Small intestine (tissue), 7 donors: Measurements from ENCODE around the gene LTBP2. TPM values are rescaled to one million over a fixed set of nuclear protein-coding genes. Genes with fewer than 3 reads are reported as not detected.

Source experiments
- DNase-seq, 2 donors: peaks; one replicate each; pipeline versions ENCODE4 v3.0.0 to v3.0.0-alpha.2; 2013
- FAIRE-seq: peaks from 2 replicates; lab custom pipeline; 2012; peaks lifted over from hg19 to GRCh38; lab: Jason Lieb, UNC
- H3K27ac ChIP-seq, 3 donors: one replicate each; pipeline ENCODE4 v1.5.1; 2013; ENCODE audit warnings: low read length in 2 of 3, mild to moderate bottlenecking in 2 of 3, control low read depth in 1 of 3, inconsistent platforms in 1 of 3, low read depth in 1 of 3, moderate library complexity in 1 of 3
- H3K27me3 ChIP-seq, 3 donors: one replicate each; pipeline ENCODE4 v1.6.1; 2013; ENCODE audit warnings: low read length in 3 of 3, inconsistent platforms in 1 of 3; ENCODE audit not compliant: control insufficient read depth in 3 of 3, insufficient read depth in 3 of 3
- H3K36me3 ChIP-seq, 3 donors: one replicate each; pipeline ENCODE4 v1.6.1; 2013; ENCODE audit warnings: low read length in 3 of 3, inconsistent platforms in 1 of 3, low read depth in 1 of 3, mild to moderate bottlenecking in 1 of 3, moderate library complexity in 1 of 3; ENCODE audit not compliant: control insufficient read depth in 3 of 3, insufficient read depth in 2 of 3
- H3K4me1 ChIP-seq, 3 donors: one replicate each; pipeline ENCODE4 v1.6.1; 2013; ENCODE audit warnings: low read length in 2 of 3, inconsistent platforms in 1 of 3, low read depth in 1 of 3, mild to moderate bottlenecking in 1 of 3, moderate library complexity in 1 of 3; ENCODE audit not compliant: control insufficient read depth in 3 of 3, insufficient read depth in 2 of 3
- H3K4me3 ChIP-seq, 3 donors: one replicate each; pipeline ENCODE4 v1.5.1; 2013; ENCODE audit warnings: low read length in 3 of 3, control low read depth in 1 of 3, inconsistent platforms in 1 of 3, low read depth in 1 of 3, mild to moderate bottlenecking in 1 of 3, moderate library complexity in 1 of 3
- H3K9me3 ChIP-seq, 2 donors: one replicate each; pipeline ENCODE4 v1.6.1; 2013; ENCODE audit warnings: low read depth in 1 of 2, low read length in 1 of 2; ENCODE audit not compliant: control insufficient read depth in 2 of 2, insufficient read depth in 1 of 2
- WGBS, 3 donors: extraction: QIAGEN DNeasy Blood & Tissue Kit; methylation state at CpG; one replicate each; pipeline ENCODE4 v1.1.7; 2013; 5-methylcytosine and 5-hydroxymethylcytosine counted together
- polyA plus RNA-seq, 4 donors: library from polyadenylated mRNA; stranded (reverse) in 3 of 4; unstranded in 1 of 4; fragments of 200-250 nt in 3 of 4; fragments of 120-200 nt in 1 of 4; gene quantifications; one replicate each; pipeline versions ENCODE4 v1.2.1 to v1.2.3, GENCODE V29; 2013
- donor health status: healthy with polysubstance abuse.
- donor health status: control.
- donor health status: control.
- donor health status: Bipolar disorder and iron deficiency.
- donor health status: healthy.

LTBP2 gene
- polyA plus RNA-seq, 4 donors: 0.22 to 1.8 (median 1.1) TPM

- no peak for FAIRE-seq
- H3K27ac ChIP-seq: no peak overlapping the region
- peaks cover 0 to 14% (median 0%) of the 10 kb centered on the region in 3 donors for H3K4me1 ChIP-seq
- H3K4me3 ChIP-seq: no peak overlapping the region
- H3K27me3 ChIP-seq: peaks cover 0 to 6% (median 0%) of the 10 kb centered on the region in 3 donors
- WGBS, 3 donors: 91 to 96% (median 92%) methylated on average over 3 of the region's 3 CpGs
- no peaks in the 10 kb centered on the region for H3K36me3 ChIP-seq
- H3K9me3 ChIP-seq: no peaks in the 10 kb centered on the region
- DNase-seq: no peak
Observed at GRCh38 chr14:74620923-74621322, 8.9 kb upstream of the LTBP2 start.

DNA sequence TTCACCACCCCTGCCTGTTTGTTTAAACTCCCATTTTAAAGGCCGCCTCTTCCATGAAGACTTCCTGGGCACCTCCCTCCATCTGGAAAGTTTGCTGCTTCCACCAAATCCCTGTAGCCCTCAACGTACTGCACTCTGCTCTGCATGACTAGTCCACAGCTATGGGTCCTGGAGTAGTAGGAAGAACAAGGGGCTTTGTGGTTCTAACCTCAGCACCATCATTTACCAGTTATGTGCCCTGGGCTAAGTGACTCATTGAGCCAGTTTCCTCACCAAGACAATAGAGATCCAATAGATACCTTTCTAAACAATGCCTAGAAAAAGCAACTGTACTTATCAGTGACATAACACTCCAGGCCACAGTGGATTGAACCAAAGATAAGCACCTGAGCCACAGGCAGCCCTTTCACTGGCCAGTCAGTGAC, 8.5 kb upstream of the LTBP2 start:
- H3K36me3 ChIP-seq: no peaks in the 10 kb centered on the region
- no peak for FAIRE-seq
- H3K4me1 ChIP-seq: peaks cover 0 to 14% (median 0%) of the 10 kb centered on the region in 3 donors
- H3K27me3 ChIP-seq: peaks cover 0 to 10% (median 0%) of the 10 kb centered on the region in 3 donors
- no peaks in the 10 kb centered on the region for H3K9me3 ChIP-seq
- no peak overlapping the region for H3K4me3 ChIP-seq
- WGBS, 3 donors: 70 to 86% (median 82%) methylated on average over 2 of the region's 2 CpGs
- no peak for DNase-seq
- no peak overlapping the region for H3K27ac ChIP-seq

DNA sequence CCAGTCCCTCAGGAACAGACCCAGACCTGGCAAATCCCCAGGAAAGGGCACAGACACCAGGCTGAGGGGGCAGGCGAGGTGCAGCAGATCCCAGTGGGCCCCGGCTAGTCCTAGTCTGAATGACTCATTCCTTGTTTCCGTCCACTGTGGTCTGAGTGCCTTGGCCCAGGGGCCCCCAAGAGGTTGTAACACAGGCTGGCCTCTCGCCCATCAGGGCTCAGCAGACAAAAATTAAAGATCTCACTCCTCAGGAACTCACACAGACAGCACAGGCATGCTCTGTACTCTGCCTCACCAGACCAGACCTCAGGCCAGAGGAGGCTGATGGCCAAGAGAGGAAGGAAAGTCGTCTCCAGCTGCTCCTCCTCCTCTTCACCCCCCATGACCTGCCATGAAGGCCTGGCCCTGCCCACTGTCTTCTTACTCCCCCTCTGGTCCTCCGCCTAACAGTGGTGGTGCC, 7.7 kb upstream of the LTBP2 start:
- Histone ChIP-seq H3K9me3 (no peaks in the 10 kb centered on the region), H3K27me3 (peaks cover 0 to 16% (median 0%) of the 10 kb centered on the region in 3 donors), H3K27ac (peak overlapping the region in 1 of 3 donors; percentile 62), H3K4me3 (no peak overlapping the region), H3K36me3 (no peaks in the 10 kb centered on the region), H3K4me1 (peaks cover 0 to 14% (median 0%) of the 10 kb centered on the region in 3 donors)
- DNase-seq (no peak), FAIRE-seq (no peak)
- 48 to 80% (median 70%) methylated on average over 6 of the region's 6 CpGs for WGBS, 3 donors

- Histone ChIP-seq H3K4me3 (no peak overlapping the region), H3K4me1 (peaks cover 0 to 14% (median 0%) of the 10 kb centered on the region in 3 donors), H3K36me3 (no peaks in the 10 kb centered on the region), H3K27me3 (peaks cover 0 to 28% (median 0%) of the 10 kb centered on the region in 3 donors), H3K9me3 (no peaks in the 10 kb centered on the region), H3K27ac (peak overlapping the region in 2 of 3 donors; percentile 25 to 86)
- DNase-seq: peak in 1 of 2 donors; percentile 87
- FAIRE-seq: no peak
- 32 to 40% (median 39%) methylated on average over 10 of the region's 10 CpGs for WGBS, 3 donors
Observed at GRCh38 chr14:74618078-74618952, 6.3 kb upstream of the LTBP2 start.

GRCh38 chr14:74616996-74617700, 5.1 kb upstream of the LTBP2 start:
- Histone ChIP-seq H3K9me3 (no peaks in the 10 kb centered on the region), H3K4me1 (peaks cover 0 to 14% (median 0%) of the 10 kb centered on the region in 3 donors), H3K36me3 (no peaks in the 10 kb centered on the region), H3K27me3 (peaks cover 0 to 34% (median 0%) of the 10 kb centered on the region in 3 donors), H3K27ac (no peak overlapping the region), H3K4me3 (no peak overlapping the region)
- DNase-seq (no peak), FAIRE-seq (no peak)
- 89 to 92% (median 91%) methylated on average over 13 of the region's 13 CpGs for WGBS, 3 donors

GRCh38 chr14:74616507-74616906, 4.5 kb upstream of the LTBP2 start:
- 30 to 55% (median 36%) methylated on average over 4 of the region's 4 CpGs for WGBS, 3 donors
- H3K4me1 ChIP-seq: peaks cover 0 to 14% (median 0%) of the 10 kb centered on the region in 3 donors
- H3K27me3 ChIP-seq: peaks cover 3 to 41% (median 5%) of the 10 kb centered on the region in 3 donors
- no peaks in the 10 kb centered on the region for H3K36me3 ChIP-seq
- no peak overlapping the region for H3K27ac ChIP-seq
- H3K9me3 ChIP-seq: no peaks in the 10 kb centered on the region
- FAIRE-seq (no peak), DNase-seq (peak in 1 of 2 donors; percentile 36)
- no peak overlapping the region for H3K4me3 ChIP-seq

GRCh38 chr14:74615735-74616134, 3.7 kb upstream of the LTBP2 start:
- peaks cover 0 to 14% (median 0%) of the 10 kb centered on the region in 3 donors for H3K4me1 ChIP-seq
- FAIRE-seq: no peak

More at GRCh38 chr14:74615735-74616134, 3.7 kb upstream of the LTBP2 start:
- Histone ChIP-seq H3K27me3 (peaks cover 6 to 47% (median 8%) of the 10 kb centered on the region in 3 donors), H3K27ac (no peak overlapping the region), H3K9me3 (no peaks in the 10 kb centered on the region), H3K4me3 (no peak overlapping the region), H3K36me3 (no peaks in the 10 kb centered on the region)
- WGBS, 3 donors: 94 to 97% (median 96%) methylated on average over 14 of the region's 14 CpGs
- DNase-seq: no peak
